GM23338 (cell line): Measurements from ENCODE around the gene EPAS1. TPM values are rescaled to one million over a fixed set of nuclear protein-coding genes. Genes with fewer than 3 reads are reported as not detected.

Experiments
- ATAC-seq: fragments of 200-7000 bp; cut with Tn5 transposase; 3 replicates; pipeline ENCODE4 v1.9.1; 2020
- DNase-seq: peaks from one replicate; pipeline ENCODE4 v3.0.0-alpha.2; 2015; ENCODE audit warnings: low spot score
- H2AFZ ChIP-seq: fragments of 200-600 bp; sonication (generic); 2 replicates; pipeline ENCODE4 v1.8.0; 2016; ENCODE audit warnings: antibody characterized with exemption, mild to moderate bottlenecking, moderate library complexity
- H3F3A ChIP-seq: fragments of 200-600 bp; sonication (generic); replicated peaks from 2 replicates; pipeline ENCODE4 v1.8.0; 2017; ENCODE audit warnings: antibody characterized with exemption, mixed run types, low read depth
- H3K27ac ChIP-seq: fragments of 200-600 bp; sonication (generic); 2 replicates; pipeline ENCODE4 v1.6.1; 2016; ENCODE audit warnings: low read depth
- H3K27me3 ChIP-seq: fragments of 200-600 bp; sonication (generic); 2 replicates; pipeline ENCODE4 v1.8.0; 2016; ENCODE audit warnings: mild to moderate bottlenecking, mixed run types, moderate library complexity; ENCODE audit not compliant: insufficient read depth
- H3K36me3 ChIP-seq: fragments of 200-600 bp; sonication (generic); 2 replicates; pipeline ENCODE4 v1.8.0; 2016; ENCODE audit warnings: mild to moderate bottlenecking; ENCODE audit not compliant: insufficient read depth
- H3K4me1 ChIP-seq: fragments of 200-600 bp; sonication (generic); 2 replicates; pipeline ENCODE4 v1.8.0; 2016; ENCODE audit warnings: mild to moderate bottlenecking, moderate library complexity; ENCODE audit not compliant: insufficient read depth
- H3K4me2 ChIP-seq: fragments of 200-600 bp; sonication (generic); 2 replicates; pipeline ENCODE4 v1.7.1; 2017; ENCODE audit warnings: mixed run types
- H3K4me3 ChIP-seq: fragments of 200-600 bp; sonication (generic); 2 replicates; pipeline ENCODE4 v1.6.1; 2016; ENCODE audit warnings: mixed run types
- H3K79me2 ChIP-seq: fragments of 200-600 bp; sonication (generic); replicated peaks from 2 replicates; pipeline ENCODE4 v1.8.0; 2017; ENCODE audit warnings: mild to moderate bottlenecking; ENCODE audit not compliant: insufficient read depth
- H3K9me2 ChIP-seq: fragments of 200-600 bp; sonication (generic); 2 replicates; pipeline ENCODE4 v1.8.0; 2017; ENCODE audit not compliant: insufficient read depth
- H4K20me1 ChIP-seq: fragments of 200-600 bp; sonication (generic); replicated peaks from 2 replicates; pipeline ENCODE4 v1.8.0; 2017; ENCODE audit warnings: mild to moderate bottlenecking; ENCODE audit not compliant: insufficient read depth
- H3K27ac Mint-ChIP-seq: 2 replicates; pipeline ENCODE4 v1.8.0; 2020; ENCODE audit warnings: inconsistent platforms, mild to moderate bottlenecking, moderate library complexity, mixed read lengths
- H3K27me3 Mint-ChIP-seq: 3 replicates; pipeline ENCODE4 v1.8.0; 2022; ENCODE audit warnings: low read depth, mild to moderate bottlenecking, moderate library complexity, mixed read lengths, inconsistent platforms; ENCODE audit not compliant: insufficient read depth, poor library complexity
- H3K36me3 Mint-ChIP-seq: 3 replicates; pipeline ENCODE4 v1.8.0; 2021; ENCODE audit warnings: low read depth, mild to moderate bottlenecking, inconsistent platforms, moderate library complexity, mixed read lengths
- H3K4me1 Mint-ChIP-seq: 3 replicates; pipeline ENCODE4 v1.8.0; 2020; ENCODE audit warnings: mild to moderate bottlenecking, inconsistent platforms, mixed read lengths
- H3K4me3 Mint-ChIP-seq: 3 replicates; pipeline ENCODE4 v1.8.0; 2021; ENCODE audit warnings: moderate library complexity, mild to moderate bottlenecking, inconsistent platforms, mixed read lengths
- H3K9me3 Mint-ChIP-seq: 3 replicates; pipeline ENCODE4 v1.8.0; 2020; ENCODE audit warnings: moderate library complexity, mild to moderate bottlenecking, inconsistent platforms, mixed read lengths
- CREB1 ChIP-seq: fragments of 250-450 bp; sonication (Bioruptor Pico); IDR thresholded peaks from 2 replicates; pipeline ENCODE4 v1.5.0; 2020; ENCODE audit warnings: low read depth, mild to moderate bottlenecking, moderate library complexity
- EZH2 ChIP-seq: fragments of 200-600 bp; sonication (generic); IDR thresholded peaks from one replicate; pipeline ENCODE4 v1.8.0; 2017; ENCODE audit warnings: antibody characterized with exemption, mild to moderate bottlenecking, low read depth; ENCODE audit not compliant: unreplicated experiment
- JUNB ChIP-seq: IDR thresholded peaks from one replicate; pipeline ENCODE4 v1.6.1; 2016; ENCODE audit warnings: antibody characterized with exemption; ENCODE audit not compliant: unreplicated experiment
- polyA plus RNA-seq: library from polyadenylated mRNA; unstranded; fragments of >200 nt; fragmentation: Nextera tagmentation; extraction: Ambion mirVana; gene quantifications from 2 replicates; pipeline ENCODE4 v1.2.1, GENCODE V29; 2016
- total RNA-seq: library from RNA; depleted of rRNA; stranded (reverse); fragments of >200 nt; shearing (Covaris generic); gene quantifications from 2 replicates; pipeline ENCODE4 v1.2.3, GENCODE V29; 2014
- TF ChIP-seq, protein P1 (sequence below): fragments of 250-450 bp; sonication (Bioruptor Pico); IDR thresholded peaks from 2 replicates; pipeline ENCODE4 v1.5.0; 2020; ENCODE audit warnings: mild to moderate bottlenecking, moderate library complexity
- TF ChIP-seq, protein P2 (sequence below), 2 experiments: fragments of 200-600 bp in 1 of 2; sonication (generic) in 1 of 2; conservative IDR thresholded peaks; 2 replicates each; pipeline versions ENCODE4 v1.5.1 to v1.6.1; 2016 to 2017; ENCODE audit warnings: antibody characterized with exemption in 2 of 2, low read depth in 2 of 2, mild to moderate bottlenecking in 2 of 2, moderate library complexity in 1 of 2

EPAS1 gene
- total and polyA plus RNA-seq, 2 experiments from 2014 or later, result 0.68 to 5.4 TPM

DNA sequence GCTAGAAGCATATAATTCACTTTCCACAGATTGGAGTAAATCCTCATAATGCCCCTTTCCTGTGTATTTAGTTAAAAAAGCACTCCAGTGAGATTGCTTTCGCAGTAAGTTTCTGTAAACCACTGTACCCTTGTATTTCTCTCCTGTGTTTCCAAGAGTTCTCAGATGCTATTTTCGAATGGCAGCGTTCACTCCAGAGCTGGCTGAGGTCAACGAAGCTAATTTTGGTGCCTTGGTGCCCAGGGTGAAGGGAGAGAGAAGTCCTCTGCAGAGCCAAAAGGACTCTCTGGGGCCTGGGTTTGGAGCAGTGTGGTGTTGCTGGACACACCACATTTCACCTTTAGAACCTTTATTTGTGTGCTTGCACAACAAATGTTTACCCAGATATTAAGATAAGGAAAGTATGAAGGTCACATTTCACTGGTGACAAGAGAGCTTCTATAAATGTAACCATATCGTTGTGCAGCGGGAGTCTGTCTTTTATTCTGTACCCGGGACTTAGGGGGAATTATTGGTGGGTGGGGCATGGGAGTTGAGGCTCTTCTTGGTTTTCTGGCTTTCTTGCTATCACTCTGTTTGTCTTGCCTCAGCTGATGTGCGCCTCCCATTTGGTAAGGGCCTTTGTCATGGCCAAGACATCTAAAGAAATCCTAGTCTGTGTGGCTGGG is 9.9 kb downstream of the EPAS1 start (continued):
- TF ChIP-seq, protein P1, sequence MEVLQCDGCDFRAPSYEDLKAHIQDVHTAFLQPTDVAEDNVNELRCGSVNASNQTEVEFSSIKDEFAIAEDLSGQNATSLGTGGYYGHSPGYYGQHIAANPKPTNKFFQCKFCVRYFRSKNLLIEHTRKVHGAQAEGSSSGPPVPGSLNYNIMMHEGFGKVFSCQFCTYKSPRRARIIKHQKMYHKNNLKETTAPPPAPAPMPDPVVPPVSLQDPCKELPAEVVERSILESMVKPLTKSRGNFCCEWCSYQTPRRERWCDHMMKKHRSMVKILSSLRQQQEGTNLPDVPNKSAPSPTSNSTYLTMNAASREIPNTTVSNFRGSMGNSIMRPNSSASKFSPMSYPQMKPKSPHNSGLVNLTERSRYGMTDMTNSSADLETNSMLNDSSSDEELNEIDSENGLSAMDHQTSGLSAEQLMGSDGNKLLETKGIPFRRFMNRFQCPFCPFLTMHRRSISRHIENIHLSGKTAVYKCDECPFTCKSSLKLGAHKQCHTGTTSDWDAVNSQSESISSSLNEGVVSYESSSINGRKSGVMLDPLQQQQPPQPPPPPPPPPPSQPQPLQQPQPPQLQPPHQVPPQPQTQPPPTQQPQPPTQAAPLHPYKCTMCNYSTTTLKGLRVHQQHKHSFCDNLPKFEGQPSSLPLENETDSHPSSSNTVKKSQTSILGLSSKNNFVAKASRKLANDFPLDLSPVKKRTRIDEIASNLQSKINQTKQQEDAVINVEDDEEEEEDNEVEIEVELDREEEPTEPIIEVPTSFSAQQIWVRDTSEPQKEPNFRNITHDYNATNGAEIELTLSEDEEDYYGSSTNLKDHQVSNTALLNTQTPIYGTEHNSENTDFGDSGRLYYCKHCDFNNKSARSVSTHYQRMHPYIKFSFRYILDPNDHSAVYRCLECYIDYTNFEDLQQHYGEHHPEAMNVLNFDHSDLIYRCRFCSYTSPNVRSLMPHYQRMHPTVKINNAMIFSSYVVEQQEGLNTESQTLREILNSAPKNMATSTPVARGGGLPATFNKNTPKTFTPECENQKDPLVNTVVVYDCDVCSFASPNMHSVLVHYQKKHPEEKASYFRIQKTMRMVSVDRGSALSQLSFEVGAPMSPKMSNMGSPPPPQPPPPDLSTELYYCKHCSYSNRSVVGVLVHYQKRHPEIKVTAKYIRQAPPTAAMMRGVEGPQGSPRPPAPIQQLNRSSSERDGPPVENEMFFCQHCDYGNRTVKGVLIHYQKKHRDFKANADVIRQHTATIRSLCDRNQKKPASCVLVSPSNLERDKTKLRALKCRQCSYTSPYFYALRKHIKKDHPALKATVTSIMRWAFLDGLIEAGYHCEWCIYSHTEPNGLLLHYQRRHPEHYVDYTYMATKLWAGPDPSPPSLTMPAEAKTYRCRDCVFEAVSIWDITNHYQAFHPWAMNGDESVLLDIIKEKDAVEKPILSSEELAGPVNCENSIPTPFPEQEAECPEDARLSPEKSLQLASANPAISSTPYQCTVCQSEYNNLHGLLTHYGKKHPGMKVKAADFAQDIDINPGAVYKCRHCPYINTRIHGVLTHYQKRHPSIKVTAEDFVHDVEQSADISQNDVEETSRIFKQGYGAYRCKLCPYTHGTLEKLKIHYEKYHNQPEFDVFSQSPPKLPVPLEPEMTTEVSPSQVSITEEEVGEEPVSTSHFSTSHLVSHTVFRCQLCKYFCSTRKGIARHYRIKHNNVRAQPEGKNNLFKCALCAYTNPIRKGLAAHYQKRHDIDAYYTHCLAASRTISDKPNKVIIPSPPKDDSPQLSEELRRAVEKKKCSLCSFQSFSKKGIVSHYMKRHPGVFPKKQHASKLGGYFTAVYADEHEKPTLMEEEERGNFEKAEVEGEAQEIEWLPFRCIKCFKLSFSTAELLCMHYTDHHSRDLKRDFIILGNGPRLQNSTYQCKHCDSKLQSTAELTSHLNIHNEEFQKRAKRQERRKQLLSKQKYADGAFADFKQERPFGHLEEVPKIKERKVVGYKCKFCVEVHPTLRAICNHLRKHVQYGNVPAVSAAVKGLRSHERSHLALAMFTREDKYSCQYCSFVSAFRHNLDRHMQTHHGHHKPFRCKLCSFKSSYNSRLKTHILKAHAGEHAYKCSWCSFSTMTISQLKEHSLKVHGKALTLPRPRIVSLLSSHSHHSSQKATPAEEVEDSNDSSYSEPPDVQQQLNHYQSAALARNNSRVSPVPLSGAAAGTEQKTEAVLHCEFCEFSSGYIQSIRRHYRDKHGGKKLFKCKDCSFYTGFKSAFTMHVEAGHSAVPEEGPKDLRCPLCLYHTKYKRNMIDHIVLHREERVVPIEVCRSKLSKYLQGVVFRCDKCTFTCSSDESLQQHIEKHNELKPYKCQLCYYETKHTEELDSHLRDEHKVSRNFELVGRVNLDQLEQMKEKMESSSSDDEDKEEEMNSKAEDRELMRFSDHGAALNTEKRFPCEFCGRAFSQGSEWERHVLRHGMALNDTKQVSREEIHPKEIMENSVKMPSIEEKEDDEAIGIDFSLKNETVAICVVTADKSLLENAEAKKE, result no peak
- TF ChIP-seq CREB1 (CRISPR knock-in tag), result no peak
- TF ChIP-seq JUNB, result no peak
- TF ChIP-seq, protein P2, sequence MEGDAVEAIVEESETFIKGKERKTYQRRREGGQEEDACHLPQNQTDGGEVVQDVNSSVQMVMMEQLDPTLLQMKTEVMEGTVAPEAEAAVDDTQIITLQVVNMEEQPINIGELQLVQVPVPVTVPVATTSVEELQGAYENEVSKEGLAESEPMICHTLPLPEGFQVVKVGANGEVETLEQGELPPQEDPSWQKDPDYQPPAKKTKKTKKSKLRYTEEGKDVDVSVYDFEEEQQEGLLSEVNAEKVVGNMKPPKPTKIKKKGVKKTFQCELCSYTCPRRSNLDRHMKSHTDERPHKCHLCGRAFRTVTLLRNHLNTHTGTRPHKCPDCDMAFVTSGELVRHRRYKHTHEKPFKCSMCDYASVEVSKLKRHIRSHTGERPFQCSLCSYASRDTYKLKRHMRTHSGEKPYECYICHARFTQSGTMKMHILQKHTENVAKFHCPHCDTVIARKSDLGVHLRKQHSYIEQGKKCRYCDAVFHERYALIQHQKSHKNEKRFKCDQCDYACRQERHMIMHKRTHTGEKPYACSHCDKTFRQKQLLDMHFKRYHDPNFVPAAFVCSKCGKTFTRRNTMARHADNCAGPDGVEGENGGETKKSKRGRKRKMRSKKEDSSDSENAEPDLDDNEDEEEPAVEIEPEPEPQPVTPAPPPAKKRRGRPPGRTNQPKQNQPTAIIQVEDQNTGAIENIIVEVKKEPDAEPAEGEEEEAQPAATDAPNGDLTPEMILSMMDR (conservative IDR thresholded peaks at IDR 0.05; ENCODE audit: low read depth in 2 of 2), result no peak
- TF ChIP-seq EZH2, result no peak

DNA sequence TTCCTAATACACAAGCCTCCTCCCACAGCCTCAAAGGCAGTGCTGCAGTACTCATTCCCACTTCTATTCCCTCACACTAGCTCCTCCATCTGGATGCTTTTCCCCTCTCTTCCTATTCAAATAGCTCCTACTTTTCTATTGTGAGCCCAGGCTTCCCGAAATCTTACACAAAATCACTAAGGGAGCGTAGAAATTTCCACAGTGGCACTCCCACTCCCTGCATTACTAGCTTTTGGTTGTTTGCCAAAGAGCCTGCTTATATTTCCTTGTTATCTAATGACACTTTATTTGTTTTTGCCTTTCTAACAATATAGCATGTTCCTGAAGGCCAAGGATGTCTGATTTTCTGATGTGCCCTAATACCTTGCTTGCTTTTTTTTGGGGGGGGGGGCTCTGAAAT is 10.9 kb downstream of the EPAS1 start:
- peaks cover 35% of the 10 kb centered on the region for H3K4me1 ChIP-seq
- H3K4me2 ChIP-seq, result no peak overlapping the region
- no peaks in the 10 kb centered on the region for H3F3A ChIP-seq
- no peak overlapping the region for H3K4me3 ChIP-seq
- TF ChIP-seq, protein P2 (conservative IDR thresholded peaks at IDR 0.05; ENCODE audit: low read depth in 2 of 2), result peak in 1 of 2 experiments; percentile 13; a peak in 1 of 4 replicates
- no peak for TF ChIP-seq JUNB
- H3K27ac Mint-ChIP-seq, result no peak overlapping the region
- DNase-seq (no peak), ATAC-seq (peak; percentile 57)
- H3K27ac ChIP-seq, result no peak overlapping the region
- no peaks in the 10 kb centered on the region for H4K20me1 ChIP-seq
- H3K36me3 Mint-ChIP-seq, result peaks cover 12% of the 10 kb centered on the region; the same call in 2 of the 3 replicates
- peaks cover 6% of the 10 kb centered on the region; the same call in 2 of the 3 replicates for H3K9me3 Mint-ChIP-seq
- peaks cover 8% of the 10 kb centered on the region; the same call in 1 of the 2 replicates for H3K27me3 ChIP-seq
- H2AFZ ChIP-seq, result no peak overlapping the region
- no peaks in the 10 kb centered on the region for H3K79me2 ChIP-seq
- H3K9me2 ChIP-seq, result peaks cover 13% of the 10 kb centered on the region
- no peaks in the 10 kb centered on the region for H3K36me3 ChIP-seq
- H3K4me3 Mint-ChIP-seq, result no peak overlapping the region
- H3K4me1 Mint-ChIP-seq, result peaks cover 26% of the 10 kb centered on the region
- H3K27me3 Mint-ChIP-seq, result peaks cover 7% of the 10 kb centered on the region
